ENCODE measurements around the gene SLC25A11.

- TF ChIP-seq POLR2A (IDR thresholded peaks at IDR 0.05; ENCODE audit: low read depth, low read length) (no peak), TAF1 (IDR thresholded peaks at IDR 0.05; ENCODE audit: borderline replicate concordance, low read depth, low read length) (no peak)
Measured at GRCh38 chr17:4887581-4887980, 52.3 kb downstream of the SLC25A11 start.

All from GM12892 (cell line).